Natural killer cell treated with Interleukin-12 subunit alpha and Interleukin-12 subunit beta and Interleukin-15 and Interleukin-18, amount 100 ng/mL, for 72 hours (primary cell): Measurements from ENCODE around the gene PGAM4. TPM values are rescaled to one million over a fixed set of nuclear protein-coding genes. Genes with fewer than 3 reads are reported as not detected.
"Not testable (repeated sequence)": the region's sequence is repeated elsewhere in the genome, so short reads cannot be mapped to it uniquely, and the experiment has no call there.

ENCODE experiments used
- ATAC-seq, 2 donors: fragments of 150-1000 bp; cut with Tn5 transposase in 1 of 2; sonication (Bioruptor Pico), chemical (Tn5 transposase) in 1 of 2; 2 replicates each; pipeline ENCODE4 v1.10.0; 2021
- DNase-seq: peaks from one replicate; pipeline ENCODE4 v3.0.0; 2022; ENCODE audit warnings: low spot score
- H3K27ac Mint-ChIP-seq, 2 donors: 1 replicate in 1 of 2; 2 replicates in 1 of 2; pipeline ENCODE4 v1.8.0; 2022; ENCODE audit warnings: mixed read lengths in 2 of 2, mild to moderate bottlenecking in 1 of 2, moderate library complexity in 1 of 2
- H3K27me3 Mint-ChIP-seq, 2 donors: 1 replicate in 1 of 2; 2 replicates in 1 of 2; pipeline ENCODE4 v1.8.0; 2022; ENCODE audit warnings: mixed read lengths in 2 of 2
- H3K36me3 Mint-ChIP-seq: one replicate; pipeline ENCODE4 v1.8.0; 2022; ENCODE audit warnings: mixed read lengths
- H3K4me1 Mint-ChIP-seq, 2 donors: 1 replicate in 1 of 2; 2 replicates in 1 of 2; pipeline ENCODE4 v1.8.0; 2022; ENCODE audit warnings: low read depth in 2 of 2, mixed read lengths in 2 of 2, mild to moderate bottlenecking in 1 of 2
- H3K4me3 Mint-ChIP-seq: one replicate; pipeline ENCODE4 v1.8.0; 2022; ENCODE audit warnings: mixed read lengths
- H3K9me3 Mint-ChIP-seq: 2 replicates; pipeline ENCODE4 v1.8.0; 2022; ENCODE audit warnings: mixed read lengths
- total RNA-seq, 2 donors: library from RNA; stranded (reverse); gene quantifications; one replicate each; pipeline ENCODE4 v1.2.3, GENCODE V29; 2022

PGAM4 gene
- total RNA-seq, 2 donors from 2014 or later = not detected

- ATAC-seq = no peak
- Mint-ChIP-seq H3K9me3 (no peaks in the 10 kb centered on the region), H3K36me3 (no peaks in the 10 kb centered on the region), H3K4me3 (no peak overlapping the region), H3K27me3 (no peaks in the 10 kb centered on the region), H3K4me1 (peaks cover 0 to 3% of the 10 kb centered on the region in 2 donors), H3K27ac (no peak overlapping the region)
- no peak for DNase-seq
Observed at GRCh38 chrX:77946571-77946970, 22.9 kb downstream of the PGAM4 start.

GRCh38 chrX:77945910-77946545 is 23.4 kb downstream of the PGAM4 start:
- H3K27me3 Mint-ChIP-seq = no peaks in the 10 kb centered on the region
- H3K4me1 Mint-ChIP-seq = peaks cover 0 to 3% of the 10 kb centered on the region in 2 donors
- DNase-seq = no peak
- ATAC-seq = no peak
- no peaks in the 10 kb centered on the region for H3K9me3 Mint-ChIP-seq
- H3K27ac Mint-ChIP-seq = no peak overlapping the region
- H3K36me3 Mint-ChIP-seq = no peaks in the 10 kb centered on the region
- H3K4me3 Mint-ChIP-seq = no peak overlapping the region

GRCh38 chrX:77945031-77945430 is 24.4 kb downstream of the PGAM4 start:
- not testable (repeated sequence) for H3K4me1 Mint-ChIP-seq, ATAC-seq, H3K4me3 Mint-ChIP-seq, H3K9me3 Mint-ChIP-seq, DNase-seq, H3K27me3 Mint-ChIP-seq, H3K36me3 Mint-ChIP-seq, H3K27ac Mint-ChIP-seq

GRCh38 chrX:77938083-77938680 is 31.3 kb downstream of the PGAM4 start:
- Mint-ChIP-seq H3K36me3 (no peaks in the 10 kb centered on the region), H3K9me3 (no peaks in the 10 kb centered on the region), H3K27ac (no peak overlapping the region), H3K4me1 (peaks cover 0 to under 1% of the 10 kb centered on the region in 2 donors), H3K4me3 (no peak overlapping the region), H3K27me3 (no peaks in the 10 kb centered on the region)
- ATAC-seq = no peak
- no peak for DNase-seq

- Mint-ChIP-seq H3K4me3 (no peak overlapping the region), H3K4me1 (no peaks in the 10 kb centered on the region), H3K27me3 (no peaks in the 10 kb centered on the region), H3K9me3 (no peaks in the 10 kb centered on the region), H3K36me3 (no peaks in the 10 kb centered on the region), H3K27ac (no peak overlapping the region)
- ATAC-seq (no peak), DNase-seq (no peak)
Observed at GRCh38 chrX:77937291-77937690, 32.1 kb downstream of the PGAM4 start.

- no peak for DNase-seq
- Mint-ChIP-seq H3K4me3 (no peak overlapping the region), H3K4me1 (no peaks in the 10 kb centered on the region), H3K27me3 (no peaks in the 10 kb centered on the region), H3K9me3 (no peaks in the 10 kb centered on the region), H3K36me3 (no peaks in the 10 kb centered on the region), H3K27ac (no peak overlapping the region)
- ATAC-seq = no peak
Observed at GRCh38 chrX:77936299-77936698, 33.1 kb downstream of the PGAM4 start.

DNA sequence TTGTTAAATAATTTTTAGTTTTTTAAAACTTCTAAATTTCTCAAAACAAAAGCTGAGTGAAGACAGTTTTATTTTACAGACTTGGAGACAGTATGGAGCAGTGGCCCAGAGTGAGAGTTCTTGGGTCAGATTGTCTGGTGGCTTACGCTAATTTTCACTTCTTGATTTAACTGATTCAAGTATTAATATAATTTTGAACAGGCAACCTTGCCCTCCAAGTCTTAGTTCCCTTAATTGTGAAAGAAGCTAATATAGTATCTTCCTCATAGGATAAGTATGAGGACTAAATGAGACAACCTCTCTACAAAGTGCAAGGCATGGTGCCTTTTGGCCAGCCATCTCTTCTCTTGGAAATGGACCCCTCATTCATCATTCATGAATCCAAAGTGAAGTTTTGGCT is 33.6 kb downstream of the PGAM4 start:
- Mint-ChIP-seq H3K27ac (no peak overlapping the region), H3K4me3 (no peak overlapping the region), H3K9me3 (no peaks in the 10 kb centered on the region), H3K36me3 (no peaks in the 10 kb centered on the region), H3K27me3 (no peaks in the 10 kb centered on the region), H3K4me1 (no peaks in the 10 kb centered on the region)
- DNase-seq (no peak), ATAC-seq (no peak)

- H3K36me3 Mint-ChIP-seq = no peaks in the 10 kb centered on the region
- DNase-seq = no peak
- H3K27me3 Mint-ChIP-seq = no peaks in the 10 kb centered on the region
- no peak overlapping the region for H3K4me3 Mint-ChIP-seq
- no peak overlapping the region for H3K27ac Mint-ChIP-seq
- peaks cover 4% of the 10 kb centered on the region in 2 donors for H3K4me1 Mint-ChIP-seq
- no peaks in the 10 kb centered on the region for H3K9me3 Mint-ChIP-seq
- ATAC-seq = no peak
Observed at GRCh38 chrX:77930581-77930980, 38.9 kb downstream of the PGAM4 start.

DNA sequence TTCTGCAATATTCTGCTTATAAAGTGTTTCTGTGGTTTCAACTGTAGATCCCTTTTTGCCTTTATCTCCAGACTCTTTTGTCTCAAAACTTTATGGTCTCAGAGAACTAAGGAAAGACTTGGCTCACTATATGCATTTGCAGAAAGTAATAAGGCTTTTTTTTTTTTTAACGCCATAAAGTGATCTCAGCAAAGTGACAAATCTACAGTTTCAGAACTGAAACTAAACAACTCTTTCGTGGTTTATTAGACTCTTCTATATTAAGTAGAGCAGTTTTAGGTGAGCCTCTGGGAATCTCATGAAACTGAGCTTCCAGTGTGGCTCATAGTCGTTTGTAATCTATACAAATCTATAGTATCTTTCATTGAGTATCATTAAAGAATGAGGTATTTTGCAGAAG is 43.7 kb downstream of the PGAM4 start:
- no peak overlapping the region for H3K27ac Mint-ChIP-seq
- peaks cover 4 to 10% of the 10 kb centered on the region in 2 donors for H3K4me1 Mint-ChIP-seq
- H3K36me3 Mint-ChIP-seq = no peaks in the 10 kb centered on the region
- ATAC-seq (no peak), DNase-seq (no peak)
- no peaks in the 10 kb centered on the region for H3K9me3 Mint-ChIP-seq
- H3K4me3 Mint-ChIP-seq = no peak overlapping the region
- H3K27me3 Mint-ChIP-seq = no peaks in the 10 kb centered on the region

DNA sequence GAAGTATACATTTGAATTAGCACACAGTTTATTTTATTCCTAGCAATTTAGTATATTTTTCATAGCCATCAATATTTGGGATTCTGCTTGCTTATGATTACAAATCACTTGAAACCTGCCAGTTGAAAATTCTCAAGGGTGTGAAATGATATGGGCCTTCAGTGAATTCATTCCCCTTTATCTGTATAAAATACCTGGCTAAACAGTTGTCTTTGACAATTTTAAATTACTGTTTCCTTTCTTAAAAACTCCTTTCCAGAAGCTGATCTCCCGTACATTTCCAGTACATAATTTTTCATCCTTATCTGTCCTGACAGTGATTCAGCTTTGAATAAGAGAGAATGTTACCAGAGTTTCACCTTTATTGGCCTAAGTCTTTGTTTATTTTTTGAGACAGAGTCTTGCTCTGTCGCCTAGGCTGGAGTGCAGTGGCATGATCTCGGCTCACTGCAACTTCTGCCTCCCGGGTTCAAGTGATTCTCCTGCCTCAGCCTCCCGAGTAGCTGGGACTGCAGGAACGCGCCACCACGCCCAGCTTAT is 45.0 kb downstream of the PGAM4 start:
- H3K27ac Mint-ChIP-seq = no peak overlapping the region
- H3K9me3 Mint-ChIP-seq = no peaks in the 10 kb centered on the region
- peaks cover 4 to 10% of the 10 kb centered on the region in 2 donors for H3K4me1 Mint-ChIP-seq
- DNase-seq (no peak), ATAC-seq (no peak)
- H3K4me3 Mint-ChIP-seq = no peak overlapping the region
- H3K36me3 Mint-ChIP-seq = no peaks in the 10 kb centered on the region
- H3K27me3 Mint-ChIP-seq = no peaks in the 10 kb centered on the region

DNA sequence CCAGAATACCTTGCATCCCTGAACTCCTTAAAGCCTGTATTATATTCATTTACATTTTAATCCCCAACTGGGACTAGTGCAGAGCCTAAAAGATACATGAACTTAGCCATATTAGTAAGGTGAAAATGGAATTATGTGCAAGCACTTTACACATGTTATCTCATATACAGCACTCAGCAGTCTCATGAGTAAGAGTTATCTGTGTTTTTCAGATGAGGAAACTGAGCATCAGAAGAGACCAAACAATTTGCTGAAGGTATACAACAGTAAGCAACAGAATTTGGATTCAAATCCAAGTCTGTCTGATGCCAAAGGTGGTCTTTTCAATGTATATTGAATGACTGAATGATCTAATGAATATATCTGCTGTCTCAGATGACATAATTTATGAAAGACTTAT is 46.7 kb downstream of the PGAM4 start:
- H3K4me1 Mint-ChIP-seq = peaks cover 6 to 7% of the 10 kb centered on the region in 2 donors
- no peak overlapping the region for H3K27ac Mint-ChIP-seq
- no peaks in the 10 kb centered on the region for H3K27me3 Mint-ChIP-seq

GRCh38 chrX:77919370-77919769 is 50.1 kb downstream of the PGAM4 start:
- ATAC-seq, H3K36me3 Mint-ChIP-seq, H3K27me3 Mint-ChIP-seq, DNase-seq, H3K9me3 Mint-ChIP-seq, H3K4me3 Mint-ChIP-seq: not testable (repeated sequence)
- peaks cover 15 to 17% of the 10 kb centered on the region in 2 donors for H3K4me1 Mint-ChIP-seq
- H3K27ac Mint-ChIP-seq = peak overlapping the region; percentile 29 to 31

More for the DNA sequence above, 46.7 kb downstream of the PGAM4 start:
- no peak for DNase-seq
- H3K36me3 Mint-ChIP-seq = no peaks in the 10 kb centered on the region
- H3K9me3 Mint-ChIP-seq = no peaks in the 10 kb centered on the region
- no peak for ATAC-seq
- H3K4me3 Mint-ChIP-seq = no peak overlapping the region

DNA sequence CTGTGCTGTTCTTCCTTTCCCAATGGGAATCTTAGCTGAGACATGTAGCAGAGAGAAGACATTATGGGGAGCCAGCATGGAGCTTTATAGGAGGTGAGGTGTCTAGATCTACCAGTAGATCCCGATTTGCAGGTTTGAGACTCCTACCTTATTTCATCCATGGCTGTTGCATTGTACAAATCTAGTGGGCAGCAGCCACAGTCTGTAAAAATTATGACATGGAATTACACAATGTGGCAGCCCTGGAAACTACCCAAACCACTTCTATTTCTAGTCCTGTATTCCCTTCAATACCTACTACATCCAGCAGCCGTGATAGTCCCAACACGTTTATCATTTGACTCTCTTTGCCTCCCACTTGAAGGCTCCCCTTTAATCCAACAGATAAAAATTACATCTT is 50.9 kb downstream of the PGAM4 start:
- DNase-seq (no peak), ATAC-seq (no peak)
- H3K27ac Mint-ChIP-seq = no peak overlapping the region
- peaks cover 15 to 16% of the 10 kb centered on the region in 2 donors for H3K4me1 Mint-ChIP-seq
- H3K36me3 Mint-ChIP-seq = no peaks in the 10 kb centered on the region
- H3K4me3 Mint-ChIP-seq = peak overlapping the region; percentile 85
- no peaks in the 10 kb centered on the region for H3K9me3 Mint-ChIP-seq
- H3K27me3 Mint-ChIP-seq = no peaks in the 10 kb centered on the region
